H1 (cell line): ENCODE measurements around the gene BIRC2. TPM values are rescaled to one million over a fixed set of nuclear protein-coding genes. Genes with fewer than 3 reads are reported as not detected.

Experiments used
- CTCF ChIA-PET: fragments of 300-600 bp; sonication (Branson Sonifier 250); formaldehyde crosslinking; loops from one replicate; lab custom pipeline; 2021; ENCODE audit not compliant: partially characterized antibody; lab: Charles Lee
- POLR2A ChIA-PET: fragments of 300-600 bp; sonication (Branson Sonifier 250); formaldehyde crosslinking; loops from one replicate; lab custom pipeline; 2021; ENCODE audit warnings: inconsistent platforms; ENCODE audit not compliant: partially characterized antibody; lab: Charles Lee
- DNase-seq, 2 experiments: peaks; one replicate each; pipeline versions ENCODE4 v3.0.0 to v3.0.0-alpha.2; 2010 to 2022; ENCODE audit warnings: low spot score in 2 of 2, low read depth in 1 of 2, mixed read lengths in 1 of 2
- FAIRE-seq: peaks from 2 replicates; lab custom pipeline; 2011; peaks lifted over from hg19 to GRCh38; lab: Jason Lieb, UNC
- H2AFZ ChIP-seq: 2 replicates; pipeline ENCODE4 v1.8.1; 2012; ENCODE audit warnings: low read length, inconsistent platforms
- H2AK5ac ChIP-seq: 2 replicates; pipeline ENCODE4 v1.6.1; 2013; ENCODE audit warnings: low read depth, low read length
- H2BK120ac ChIP-seq: replicated peaks from 2 replicates; pipeline ENCODE3; 2013; ENCODE audit warnings: low read depth, low read length, inconsistent platforms
- H2BK12ac ChIP-seq: 2 replicates; pipeline ENCODE4 v1.6.1; 2013; ENCODE audit warnings: low read depth, low read length
- H2BK15ac ChIP-seq: 2 replicates; pipeline ENCODE4 v1.6.1; 2013; ENCODE audit warnings: low read length
- H2BK20ac ChIP-seq: 2 replicates; pipeline ENCODE4 v1.6.1; 2013; ENCODE audit warnings: low read length
- H2BK5ac ChIP-seq: 2 replicates; pipeline ENCODE4 v1.6.1; 2013; ENCODE audit warnings: low read depth, low read length
- H3K14ac ChIP-seq: 2 replicates; pipeline ENCODE4 v1.6.1; 2013; ENCODE audit warnings: inconsistent platforms; ENCODE audit not compliant: insufficient read length
- H3K18ac ChIP-seq: 2 replicates; pipeline ENCODE4 v1.6.1; 2013; ENCODE audit warnings: low read length; ENCODE audit errors: extremely low read depth
- H3K23ac ChIP-seq: 2 replicates; pipeline ENCODE4 v1.6.1; 2013; ENCODE audit warnings: inconsistent platforms; ENCODE audit not compliant: insufficient read length
- H3K23me2 ChIP-seq: 2 replicates; pipeline ENCODE4 v1.6.1; 2013; ENCODE audit warnings: low read depth, low read length
- H3K27ac ChIP-seq: 2 replicates; pipeline ENCODE4 v1.6.1; 2011; ENCODE audit warnings: low read depth, low read length, inconsistent platforms
- H3K27me3 ChIP-seq, 4 experiments: replicated peaks in 1 of 4; 1 replicate in 1 of 4; 2 replicates in 3 of 4; pipeline versions ENCODE4 v1.6.1 to v1.8.1; 2011 to 2013; ENCODE audit warnings: low read length in 3 of 4, mild to moderate bottlenecking in 3 of 4, inconsistent platforms in 2 of 4, mixed read lengths in 2 of 4, moderate library complexity in 1 of 4; ENCODE audit not compliant: control insufficient read depth in 3 of 4, insufficient read depth in 3 of 4; ENCODE audit errors: extremely low read depth in 1 of 4
- H3K36me3 ChIP-seq, 4 experiments: 2 replicates each; pipeline versions ENCODE4 v1.6.1 to v1.8.1; 2011 to 2013; ENCODE audit warnings: mild to moderate bottlenecking in 4 of 4, low read length in 3 of 4, moderate library complexity in 2 of 4, control low read depth in 1 of 4, inconsistent platforms in 1 of 4; ENCODE audit not compliant: insufficient read depth in 4 of 4, control insufficient read depth in 2 of 4
- H3K4ac ChIP-seq: replicated peaks from 2 replicates; pipeline ENCODE3; 2013; ENCODE audit warnings: low read length, low read depth, mixed read lengths, inconsistent platforms; ENCODE audit not compliant: insufficient read length
- H3K4me1 ChIP-seq, 4 experiments: replicated peaks in 1 of 4; 1 replicate in 1 of 4; 2 replicates in 3 of 4; pipeline versions ENCODE4 v1.6.1 to v1.8.1; 2011 to 2013; ENCODE audit warnings: low read length in 3 of 4, inconsistent platforms in 2 of 4, mixed read lengths in 1 of 4; ENCODE audit not compliant: insufficient read depth in 4 of 4, control insufficient read depth in 3 of 4
- H3K4me2 ChIP-seq, 2 experiments: 2 replicates each; pipeline versions ENCODE4 v1.6.1 to v1.8.1; 2011 to 2013; ENCODE audit warnings: low read depth in 2 of 2, low read length in 2 of 2, control low read depth in 1 of 2, inconsistent platforms in 1 of 2, mild to moderate bottlenecking in 1 of 2; ENCODE audit not compliant: insufficient read depth in 1 of 2
- H3K4me3 ChIP-seq, 4 experiments: fragments of 200-600, 300-600 bp in 1 of 4; sonication (generic), shearing (Covaris generic), sonication (Bioruptor Twin) in 1 of 4; 2 replicates each; pipeline versions ENCODE4 v1.5.1 to v1.8.1; 2011 to 2016; ENCODE audit warnings: low read length in 4 of 4, low read depth in 3 of 4, control low read depth in 2 of 4, inconsistent platforms in 2 of 4, mild to moderate bottlenecking in 2 of 4, mixed read lengths in 1 of 4, moderate library complexity in 1 of 4; ENCODE audit not compliant: insufficient read depth in 2 of 4; ENCODE audit errors: extremely low read depth in 1 of 4
- H3K56ac ChIP-seq: replicated peaks from 2 replicates; pipeline ENCODE3; 2013; ENCODE audit warnings: low read depth, mild to moderate bottlenecking, mixed read lengths, low read length, inconsistent platforms; ENCODE audit not compliant: insufficient read length
- H3K79me1 ChIP-seq: 2 replicates; pipeline ENCODE4 v1.6.1; 2013; ENCODE audit warnings: low read depth, low read length, control low read depth
- H3K79me2 ChIP-seq, 2 experiments: 2 replicates each; pipeline versions ENCODE4 v1.6.1 to v1.8.1; 2012 to 2013; ENCODE audit warnings: low read length in 2 of 2, mild to moderate bottlenecking in 2 of 2, inconsistent platforms in 1 of 2; ENCODE audit not compliant: insufficient read depth in 2 of 2, control insufficient read depth in 1 of 2
- H3K9ac ChIP-seq, 4 experiments: replicated peaks in 1 of 4; 1 replicate in 1 of 4; 2 replicates in 3 of 4; pipeline versions ENCODE4 v1.6.1 to v1.8.1; 2011 to 2013; ENCODE audit warnings: low read depth in 3 of 4, low read length in 3 of 4, control low read depth in 2 of 4, mild to moderate bottlenecking in 2 of 4, moderate library complexity in 2 of 4, inconsistent platforms in 1 of 4; ENCODE audit errors: extremely low read depth in 1 of 4
- H3K9me3 ChIP-seq, 2 experiments: 2 replicates each; pipeline versions ENCODE4 v1.6.1 to v1.8.1; 2012 to 2013; ENCODE audit warnings: mild to moderate bottlenecking in 2 of 2, moderate library complexity in 2 of 2, control low read depth in 1 of 2, inconsistent platforms in 1 of 2, low read depth in 1 of 2, low read length in 1 of 2, mixed read lengths in 1 of 2; ENCODE audit not compliant: insufficient read depth in 2 of 2
- H4K20me1 ChIP-seq, 2 experiments: replicated peaks in 1 of 2; 2 replicates each; pipeline versions ENCODE3 to v1.8.1; 2011 to 2013; ENCODE audit warnings: inconsistent platforms in 2 of 2, low read length in 2 of 2, mild to moderate bottlenecking in 1 of 2; ENCODE audit not compliant: insufficient read depth in 2 of 2, control insufficient read depth in 1 of 2
- H4K5ac ChIP-seq: 2 replicates; pipeline ENCODE4 v1.6.1; 2013; ENCODE audit warnings: low read length, low read depth, mixed read lengths, inconsistent platforms; ENCODE audit not compliant: insufficient read length
- H4K8ac ChIP-seq: 2 replicates; pipeline ENCODE4 v1.8.0; 2013; ENCODE audit warnings: mild to moderate bottlenecking, moderate library complexity, low read length, inconsistent platforms; ENCODE audit not compliant: insufficient read depth; ENCODE audit errors: extremely low read depth
- H4K91ac ChIP-seq: replicated peaks from 2 replicates; pipeline ENCODE3; 2013; ENCODE audit warnings: low read length, mixed read lengths, inconsistent platforms; ENCODE audit not compliant: insufficient read length
- CTBP2 ChIP-seq: IDR thresholded peaks from 2 replicates; pipeline ENCODE4 v1.7.0; 2011; ENCODE audit warnings: borderline replicate concordance, mild to moderate bottlenecking, moderate library complexity, mixed read lengths, low read length; ENCODE audit not compliant: insufficient read depth, insufficient read length
- EGR1 ChIP-seq: IDR thresholded peaks from 2 replicates; pipeline ENCODE4 v1.6.1; 2011; ENCODE audit warnings: low read depth, low read length, borderline replicate concordance
- HDAC2 ChIP-seq, 2 experiments: fragments of 300-600 bp in 1 of 2; sonication (generic) in 1 of 2; IDR thresholded peaks; 2 replicates each; pipeline ENCODE4 v1.6.1; 2011 to 2012; ENCODE audit warnings: low read depth in 2 of 2, low read length in 2 of 2, mild to moderate bottlenecking in 2 of 2, moderate library complexity in 2 of 2, borderline replicate concordance in 1 of 2, inconsistent platforms in 1 of 2
- PHF8 ChIP-seq: fragments of 200-600 bp; sonication (generic); conservative IDR thresholded peaks from 2 replicates; pipeline ENCODE4 v1.7.1; 2012; ENCODE audit warnings: low read depth, mild to moderate bottlenecking, inconsistent platforms, low read length, moderate library complexity
- RNF2 ChIP-seq: fragments of 200-900, 300-1000 bp; sonication (generic); IDR thresholded peaks from 2 replicates; pipeline ENCODE4 v1.7.1; 2016; ENCODE audit warnings: borderline replicate concordance, low read depth, mild to moderate bottlenecking, antibody characterized with exemption, low read length; ENCODE audit not compliant: poor library complexity, severe bottlenecking; ENCODE audit errors: missing control alignments
- TAF1 ChIP-seq: IDR thresholded peaks from 2 replicates; pipeline ENCODE4 v1.6.1; 2011; ENCODE audit warnings: mild to moderate bottlenecking, low read depth, low read length
- TCF12 ChIP-seq: IDR thresholded peaks from 2 replicates; pipeline ENCODE4 v1.6.1; 2011; ENCODE audit warnings: low read depth, mild to moderate bottlenecking, low read length
- ZNF274 ChIP-seq: IDR thresholded peaks from 2 replicates; pipeline ENCODE4 v1.7.0; 2012; ENCODE audit warnings: low read length, borderline replicate concordance; ENCODE audit errors: extremely low read depth
- WGBS, 2 experiments: shearing (Covaris generic) in 1 of 2; methylation state at CpG; one replicate each; pipeline versions ENCODE4 v1.1.6 to v1.1.7; 2013 to 2015; ENCODE audit warnings: low lambda C conversion rate in 2 of 2, mixed read lengths in 2 of 2, inconsistent platforms in 1 of 2, low coverage in 1 of 2, missing lambda C conversion rate in 1 of 2; ENCODE audit not compliant: insufficient replicate concordance in 2 of 2, insufficient coverage in 1 of 2, insufficient read length in 1 of 2; ENCODE audit errors: extremely low coverage in 1 of 2, missing lambda C conversion rate in 1 of 2; 5-methylcytosine and 5-hydroxymethylcytosine counted together
- polyA plus RNA-seq, 7 experiments: library from polyadenylated mRNA; depleted of rRNA in 3 of 7; stranded (reverse) in 5 of 7; unstranded in 2 of 7; fragments of >200 nt in 5 of 7; fragments of 200-250 nt in 2 of 7; gene quantifications; 1 replicate in 5 of 7; 2 replicates in 1 of 7; 4 replicates in 1 of 7; pipeline versions ENCODE4 v1.2.1 to v1.2.3, GENCODE V29; 2011 to 2013; ENCODE audit warnings: missing spikeins in 2 of 7, mixed read lengths in 2 of 7
- total RNA-seq: library from RNA; stranded (reverse); fragmentation: NEBNext Ultra II Directional; extraction: Animal tissue kit (Norgen Biotek cat#: 25700); gene quantifications from 2 replicates; pipeline ENCODE4 v1.2.1, GENCODE V29; 2021
- TF ChIP-seq, protein P1 (sequence below), 3 experiments: IDR thresholded peaks; 1 replicate in 2 of 3; 2 replicates in 1 of 3; pipeline versions ENCODE4 v1.5.1 to v1.6.1; 2011; ENCODE audit warnings: low read length in 3 of 3, mild to moderate bottlenecking in 3 of 3, inconsistent platforms in 2 of 3, low read depth in 1 of 3, moderate library complexity in 1 of 3; ENCODE audit not compliant: insufficient read depth in 1 of 3; ENCODE audit errors: control extremely low read depth in 1 of 3

BIRC2 gene
- total and polyA plus RNA-seq, 2 of the 8 experiments (the other 6 are each of a cell fraction or from before 2014, with no cell fraction given): 18.4 to 24.7 TPM

DNA sequence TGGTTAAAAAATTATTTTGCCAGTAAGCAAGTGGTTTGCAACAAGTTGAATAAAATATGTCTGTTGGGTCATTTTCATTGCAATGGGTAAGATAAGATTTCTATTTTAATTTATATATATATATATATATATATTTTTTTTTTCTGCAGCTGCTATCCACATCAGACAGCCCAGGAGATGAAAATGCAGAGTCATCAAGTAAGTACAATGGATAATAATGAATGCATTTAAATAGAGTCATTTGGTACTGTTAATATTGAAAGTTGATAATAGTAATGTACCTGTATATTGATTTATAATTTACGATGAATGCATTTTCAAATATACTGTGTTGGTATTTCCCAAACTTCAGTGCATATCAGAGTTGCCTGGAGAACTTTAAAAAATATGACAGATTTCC, 18.3 kb upstream of the BIRC2 start:
- no peak for FAIRE-seq

More for the DNA sequence above, 18.3 kb upstream of the BIRC2 start:
- no peaks in the 10 kb centered on the region for H3K36me3 ChIP-seq
- no peak overlapping the region for H2BK12ac ChIP-seq
- no peaks in the 10 kb centered on the region for H3K9me3 ChIP-seq
- no peak overlapping the region for H2BK15ac ChIP-seq
- POLR2A ChIA-PET: no interaction called here
- CTCF ChIA-PET: no interaction called here
- H3K4me3 ChIP-seq: no peak overlapping the region
- H2AFZ ChIP-seq: no peak overlapping the region
- H3K27me3 ChIP-seq: no peaks in the 10 kb centered on the region
- H3K14ac ChIP-seq: no peak overlapping the region
- no peak overlapping the region for H2BK5ac ChIP-seq
- 91% methylated on average over 1 of the region's 1 CpG; no CpG with 5 or more reads in 1 of the 2 experiments for WGBS, 2 experiments
- no peak overlapping the region for H3K27ac ChIP-seq
- H2AK5ac ChIP-seq: no peak overlapping the region
- no peaks in the 10 kb centered on the region for H3K23me2 ChIP-seq
- no peak overlapping the region for H2BK20ac ChIP-seq
- H4K8ac ChIP-seq: no peak overlapping the region
- DNase-seq: no peak
- H3K4me2 ChIP-seq: no peak overlapping the region
- no peaks in the 10 kb centered on the region for H3K79me1 ChIP-seq
- no peaks in the 10 kb centered on the region for H3K4me1 ChIP-seq
- no peaks in the 10 kb centered on the region for H3K79me2 ChIP-seq
- H3K4ac ChIP-seq: no peak overlapping the region
- H4K5ac ChIP-seq: no peak overlapping the region
- no peak overlapping the region for H3K23ac ChIP-seq
- TF ChIP-seq CTBP2 (no peak), RNF2 (no peak), PHF8 (no peak), TAF1 (no peak), EGR1 (no peak), TCF12 (no peak), ZNF274 (no peak), HDAC2 (IDR thresholded peaks at IDR 0.05; ENCODE audit: borderline replicate concordance in 1 of 2, low read depth in 2 of 2, low read length in 2 of 2) (no peak)
- TF ChIP-seq, protein P1, sequence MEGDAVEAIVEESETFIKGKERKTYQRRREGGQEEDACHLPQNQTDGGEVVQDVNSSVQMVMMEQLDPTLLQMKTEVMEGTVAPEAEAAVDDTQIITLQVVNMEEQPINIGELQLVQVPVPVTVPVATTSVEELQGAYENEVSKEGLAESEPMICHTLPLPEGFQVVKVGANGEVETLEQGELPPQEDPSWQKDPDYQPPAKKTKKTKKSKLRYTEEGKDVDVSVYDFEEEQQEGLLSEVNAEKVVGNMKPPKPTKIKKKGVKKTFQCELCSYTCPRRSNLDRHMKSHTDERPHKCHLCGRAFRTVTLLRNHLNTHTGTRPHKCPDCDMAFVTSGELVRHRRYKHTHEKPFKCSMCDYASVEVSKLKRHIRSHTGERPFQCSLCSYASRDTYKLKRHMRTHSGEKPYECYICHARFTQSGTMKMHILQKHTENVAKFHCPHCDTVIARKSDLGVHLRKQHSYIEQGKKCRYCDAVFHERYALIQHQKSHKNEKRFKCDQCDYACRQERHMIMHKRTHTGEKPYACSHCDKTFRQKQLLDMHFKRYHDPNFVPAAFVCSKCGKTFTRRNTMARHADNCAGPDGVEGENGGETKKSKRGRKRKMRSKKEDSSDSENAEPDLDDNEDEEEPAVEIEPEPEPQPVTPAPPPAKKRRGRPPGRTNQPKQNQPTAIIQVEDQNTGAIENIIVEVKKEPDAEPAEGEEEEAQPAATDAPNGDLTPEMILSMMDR (IDR thresholded peaks at IDR 0.05; ENCODE audit: control extremely low read depth in 1 of 3, insufficient read depth in 1 of 3, low read depth in 1 of 3, low read length in 3 of 3): no peak
- H4K91ac ChIP-seq: no peak overlapping the region
- no peaks in the 10 kb centered on the region for H4K20me1 ChIP-seq
- no peak overlapping the region for H3K18ac ChIP-seq
- H3K56ac ChIP-seq: no peak overlapping the region
- no peak overlapping the region for H3K9ac ChIP-seq
- H2BK120ac ChIP-seq: no peak overlapping the region
